C4-2B (cell line): Measurements from ENCODE around the gene ZNF207.
"Not testable (repeated sequence)": the region's sequence is repeated elsewhere in the genome, so short reads cannot be mapped to it uniquely, and the experiment has no call there.

Experiments used
- H3K27ac ChIP-seq: fragments of 450-650 bp; 2 replicates; pipeline ENCODE4 v1.5.1; 2017
- ZFX ChIP-seq: fragments of 450-650 bp; IDR thresholded peaks from 2 replicates; pipeline ENCODE4 v1.6.1; 2017
- TF ChIP-seq, protein P1 (sequence below): fragments of 450-650 bp; conservative IDR thresholded peaks from 2 replicates; pipeline ENCODE4 v1.5.1; 2017; ENCODE audit warnings: mild to moderate bottlenecking

ZNF207 gene

DNA sequence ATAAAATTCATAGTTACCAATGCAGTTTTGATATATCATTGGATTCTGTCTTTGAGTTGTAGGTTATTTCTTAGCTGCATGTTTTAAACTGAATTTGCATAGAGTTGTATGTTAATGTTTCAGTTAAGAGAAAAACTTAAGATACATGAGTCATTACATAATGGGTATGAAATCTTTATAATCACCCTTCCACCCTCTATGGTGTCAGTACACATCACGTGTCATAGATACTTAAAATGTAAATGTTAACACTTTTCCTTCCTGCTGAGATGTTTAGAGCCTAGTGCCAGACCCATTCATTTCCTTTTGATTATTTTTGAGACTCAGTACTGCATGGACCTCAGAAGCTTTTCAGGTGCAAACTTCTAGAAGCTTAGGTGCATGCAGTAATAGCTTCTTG lies 20.5 kb downstream of the ZNF207 start:
- no peak overlapping the region for H3K27ac ChIP-seq
- TF ChIP-seq, protein P1, sequence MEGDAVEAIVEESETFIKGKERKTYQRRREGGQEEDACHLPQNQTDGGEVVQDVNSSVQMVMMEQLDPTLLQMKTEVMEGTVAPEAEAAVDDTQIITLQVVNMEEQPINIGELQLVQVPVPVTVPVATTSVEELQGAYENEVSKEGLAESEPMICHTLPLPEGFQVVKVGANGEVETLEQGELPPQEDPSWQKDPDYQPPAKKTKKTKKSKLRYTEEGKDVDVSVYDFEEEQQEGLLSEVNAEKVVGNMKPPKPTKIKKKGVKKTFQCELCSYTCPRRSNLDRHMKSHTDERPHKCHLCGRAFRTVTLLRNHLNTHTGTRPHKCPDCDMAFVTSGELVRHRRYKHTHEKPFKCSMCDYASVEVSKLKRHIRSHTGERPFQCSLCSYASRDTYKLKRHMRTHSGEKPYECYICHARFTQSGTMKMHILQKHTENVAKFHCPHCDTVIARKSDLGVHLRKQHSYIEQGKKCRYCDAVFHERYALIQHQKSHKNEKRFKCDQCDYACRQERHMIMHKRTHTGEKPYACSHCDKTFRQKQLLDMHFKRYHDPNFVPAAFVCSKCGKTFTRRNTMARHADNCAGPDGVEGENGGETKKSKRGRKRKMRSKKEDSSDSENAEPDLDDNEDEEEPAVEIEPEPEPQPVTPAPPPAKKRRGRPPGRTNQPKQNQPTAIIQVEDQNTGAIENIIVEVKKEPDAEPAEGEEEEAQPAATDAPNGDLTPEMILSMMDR: no peak
- TF ChIP-seq ZFX: no peak

DNA sequence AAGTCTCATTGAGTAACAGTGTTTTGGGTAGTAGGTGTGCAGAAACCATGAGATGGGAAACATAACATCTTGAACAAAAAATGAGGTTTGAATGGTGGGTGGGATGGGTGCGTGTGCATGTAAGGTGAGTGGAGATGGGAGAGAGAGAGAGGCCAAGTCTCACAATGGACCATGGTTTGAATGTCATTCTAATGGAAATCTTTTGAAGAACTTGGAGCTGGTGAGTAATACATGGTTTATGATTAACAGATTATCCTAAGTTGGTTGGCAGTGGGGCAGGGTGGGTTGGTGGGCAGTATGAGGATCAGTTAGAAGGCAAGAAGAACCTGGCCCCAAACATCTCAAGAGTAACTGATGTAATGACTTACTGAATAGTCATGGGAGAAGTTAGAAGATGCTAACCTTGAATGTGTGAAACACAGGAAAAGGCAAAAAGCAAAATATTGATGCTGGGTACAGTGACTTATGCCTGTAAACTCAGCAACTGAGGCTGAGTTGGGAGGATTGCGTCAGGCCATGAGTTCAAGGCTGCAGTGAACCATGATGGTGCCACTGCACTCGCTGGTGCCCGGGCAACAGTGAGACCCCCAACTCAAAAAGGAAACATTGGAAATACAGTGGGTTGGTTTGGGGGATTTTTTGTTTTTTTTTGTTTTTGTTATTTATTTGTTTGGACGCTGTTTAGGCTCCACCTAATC lies 32.7 kb downstream of the ZNF207 start:
- no peak overlapping the region for H3K27ac ChIP-seq
- no peak for TF ChIP-seq ZFX
- TF ChIP-seq, protein P1: no peak

DNA sequence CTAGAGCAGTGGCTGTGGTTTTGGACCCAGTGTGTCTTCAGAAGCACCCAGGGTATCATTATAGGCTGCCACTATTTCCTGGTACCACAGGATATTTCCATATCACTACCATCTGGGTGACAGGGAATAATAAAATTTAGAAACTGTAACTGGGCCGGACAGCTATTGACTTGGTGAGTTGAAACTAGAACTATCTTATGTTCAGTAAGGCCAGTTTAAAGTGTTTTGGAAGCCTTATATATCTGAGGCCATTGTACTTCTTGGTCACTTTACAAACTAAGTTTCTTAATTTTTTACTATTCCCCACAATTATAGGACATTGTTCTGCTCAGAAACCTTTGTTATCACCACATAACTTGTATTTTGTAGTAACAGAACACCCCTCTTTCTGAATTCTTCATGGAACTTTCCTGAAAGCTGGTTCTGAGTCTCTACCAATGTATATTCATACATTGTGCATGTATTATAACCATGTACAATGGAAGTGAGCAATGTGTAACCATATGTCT lies 34.0 kb downstream of the ZNF207 start:
- TF ChIP-seq ZFX: no peak
- TF ChIP-seq, protein P1: no peak
- no peak overlapping the region for H3K27ac ChIP-seq

DNA sequence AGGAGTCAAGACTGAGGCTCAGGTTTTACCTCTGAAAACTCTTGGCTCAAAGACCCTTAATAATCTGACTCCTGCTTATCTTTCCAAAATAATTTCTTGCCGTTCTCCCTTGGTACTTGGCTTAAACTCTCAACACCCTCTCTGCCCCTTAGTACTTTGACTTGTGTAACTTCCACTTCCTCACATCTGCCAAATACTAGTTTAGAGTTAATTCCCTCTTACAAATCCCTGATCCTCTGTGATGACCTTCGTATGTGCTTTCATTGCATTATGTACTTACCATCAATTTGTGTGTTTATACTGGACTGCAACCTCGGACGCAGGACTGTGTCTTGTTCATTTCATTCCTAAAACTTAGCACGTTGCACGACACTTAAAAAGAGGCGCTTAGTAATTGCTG lies 35.2 kb downstream of the ZNF207 start:
- TF ChIP-seq, protein P1: no peak
- TF ChIP-seq ZFX: no peak
- no peak overlapping the region for H3K27ac ChIP-seq

DNA sequence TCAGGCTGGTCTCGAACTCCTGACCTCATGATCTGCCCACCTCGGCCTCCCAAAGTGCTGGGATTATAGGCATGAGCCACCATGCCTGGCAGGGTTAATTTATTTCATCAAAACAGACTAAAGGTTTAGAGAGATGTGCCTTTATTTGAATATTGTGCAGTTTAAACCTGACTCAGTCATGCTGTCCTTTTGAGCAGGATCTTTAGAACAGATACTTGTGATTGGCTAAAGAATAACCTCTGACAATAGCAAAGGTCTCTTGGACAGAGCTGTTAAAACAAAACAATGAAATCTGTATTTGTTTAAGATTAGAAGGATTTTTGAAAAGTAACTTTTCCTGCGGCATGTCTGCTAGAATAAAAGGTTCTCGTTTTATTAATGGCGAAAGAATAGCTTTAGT lies 36.0 kb downstream of the ZNF207 start:
- TF ChIP-seq, protein P1: no peak
- TF ChIP-seq ZFX: no peak
- no peak overlapping the region for H3K27ac ChIP-seq

DNA sequence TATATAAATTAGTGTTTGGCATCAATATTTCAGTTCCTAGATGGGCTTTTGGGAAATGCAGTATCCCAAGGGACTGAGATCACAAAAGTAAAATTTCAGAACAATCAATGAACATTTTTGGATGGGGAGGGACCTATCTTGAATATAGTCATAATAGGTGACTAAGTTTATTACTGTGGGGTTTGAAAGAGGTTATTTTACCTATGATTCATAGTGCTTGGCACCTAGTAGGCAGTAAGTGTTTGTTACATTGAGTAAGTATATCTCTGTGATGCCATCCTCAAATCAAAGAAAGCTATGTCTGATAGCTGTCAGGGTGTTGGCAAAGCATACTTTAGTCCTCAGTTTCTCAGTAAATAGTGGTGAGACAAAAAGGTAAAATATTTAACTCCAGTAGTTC lies 36.9 kb downstream of the ZNF207 start:
- no peak for TF ChIP-seq ZFX
- no peak overlapping the region for H3K27ac ChIP-seq

DNA sequence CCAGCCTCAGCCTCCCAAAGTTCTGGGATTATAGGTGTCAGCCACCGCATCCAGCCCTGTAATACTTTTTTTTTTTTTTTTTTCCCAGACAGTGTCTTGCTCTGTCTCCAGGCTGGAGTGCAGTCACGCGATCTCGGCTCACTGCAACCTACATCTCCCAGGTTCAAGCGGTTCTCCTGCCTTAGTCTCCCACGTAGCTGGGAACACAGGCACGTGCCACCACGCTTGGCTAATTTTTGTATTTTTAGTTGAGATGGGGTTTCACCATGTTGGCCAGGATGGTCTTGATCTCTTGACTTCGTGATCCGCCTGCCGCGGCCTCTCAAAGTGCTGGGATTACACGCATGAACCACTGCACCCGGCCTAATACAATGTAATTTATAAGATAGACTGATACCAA lies 38.2 kb downstream of the ZNF207 start:
- not testable (repeated sequence) for H3K27ac ChIP-seq

DNA sequence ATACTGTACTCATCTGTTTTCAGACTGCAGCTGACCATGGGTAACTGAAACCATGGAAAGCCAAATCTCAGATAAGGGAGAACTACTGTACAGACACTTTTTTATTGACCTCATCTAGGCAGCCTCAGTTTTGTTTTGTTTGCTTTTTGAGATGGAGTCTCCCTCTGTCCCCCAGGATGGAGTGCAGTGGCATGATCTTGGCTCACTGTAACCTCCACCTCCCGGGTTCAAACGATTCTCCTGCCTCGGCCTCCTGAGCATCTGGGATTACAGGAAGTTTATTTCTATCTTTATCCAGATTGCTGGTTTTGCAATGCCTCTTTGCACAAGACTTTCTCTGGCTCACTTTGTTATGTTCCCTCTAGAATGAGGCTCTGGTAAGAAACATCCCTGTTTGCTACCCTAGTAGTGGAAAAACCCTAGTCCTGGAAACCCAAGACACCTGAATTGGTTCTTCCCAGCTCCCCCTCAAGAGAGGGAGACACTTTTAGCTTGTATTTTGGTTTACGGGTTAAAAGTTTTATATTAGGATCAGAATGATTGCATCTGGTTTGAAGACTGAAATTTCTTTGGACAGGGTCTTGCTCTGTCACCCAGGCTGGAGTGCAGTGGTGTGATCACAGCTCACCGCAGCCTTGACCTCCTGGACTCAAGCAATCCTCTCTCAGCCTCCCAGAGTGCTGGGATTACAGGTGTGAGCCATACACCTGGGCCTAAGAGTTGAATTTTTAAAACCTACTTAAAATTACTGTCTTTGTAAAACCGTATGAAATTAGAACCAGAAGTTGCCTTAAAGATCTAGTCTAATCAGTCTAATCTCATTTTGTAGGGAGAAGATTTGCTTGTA lies 38.9 kb downstream of the ZNF207 start:
- TF ChIP-seq, protein P1: no peak
- TF ChIP-seq ZFX: no peak
- H3K27ac ChIP-seq: no peak overlapping the region
